Stimulated activated CD8-positive, alpha-beta memory T cell treated with anti-CD3 and anti-CD28 coated beads, Interleukin-15, amount 100 ng/mL, for 48 hours (primary cell): ENCODE measurements around the gene PARD3.
"Not testable (repeated sequence)": the region's sequence is repeated elsewhere in the genome, so short reads cannot be mapped to it uniquely, and the experiment has no call there.

Experiments
- DNase-seq, 2 donors: peaks; one replicate each; pipeline ENCODE4 v3.0.0-alpha.2; 2020; ENCODE audit warnings: low read depth in 2 of 2

PARD3 gene

GRCh38 chr10:34715511-34716187 lies 99.4 kb downstream of the PARD3 start:
- DNase-seq: no peak

- DNase-seq: no peak
Measured at GRCh38 chr10:34713875-34714274, 101.2 kb downstream of the PARD3 start.

- DNase-seq: no peak
Measured at GRCh38 chr10:34711500-34711899, 103.6 kb downstream of the PARD3 start.

- DNase-seq: no peak
Measured at GRCh38 chr10:34710391-34710751, 104.7 kb downstream of the PARD3 start.

- no peak for DNase-seq
Measured at GRCh38 chr10:34709637-34710390, 105.3 kb downstream of the PARD3 start.

GRCh38 chr10:34707656-34708055 lies 107.4 kb downstream of the PARD3 start:
- DNase-seq: no peak

GRCh38 chr10:34706992-34707391 lies 108.1 kb downstream of the PARD3 start:
- not testable (repeated sequence) for DNase-seq

- no peak for DNase-seq
Measured at GRCh38 chr10:34706147-34706546, 108.9 kb downstream of the PARD3 start.

- DNase-seq: no peak
Measured at GRCh38 chr10:34705563-34705962, 109.5 kb downstream of the PARD3 start.

GRCh38 chr10:34704526-34705184 lies 110.4 kb downstream of the PARD3 start:
- DNase-seq: no peak

GRCh38 chr10:34702982-34703381 lies 112.1 kb downstream of the PARD3 start:
- no peak for DNase-seq

- DNase-seq: no peak
Measured at GRCh38 chr10:34702093-34702937, 112.8 kb downstream of the PARD3 start.

- no peak for DNase-seq
Measured at GRCh38 chr10:34701194-34701593, 113.9 kb downstream of the PARD3 start.

- not testable (repeated sequence) for DNase-seq
Measured at GRCh38 chr10:34700752-34701151, 114.3 kb downstream of the PARD3 start.

- DNase-seq: no peak
Measured at GRCh38 chr10:34699904-34700517, 115.1 kb downstream of the PARD3 start.

GRCh38 chr10:34698979-34699378 lies 116.1 kb downstream of the PARD3 start:
- DNase-seq: no peak

GRCh38 chr10:34698248-34698831 lies 116.8 kb downstream of the PARD3 start:
- DNase-seq: no peak

GRCh38 chr10:34697351-34698247 lies 117.5 kb downstream of the PARD3 start:
- DNase-seq: no peak

GRCh38 chr10:34696423-34696822 lies 118.7 kb downstream of the PARD3 start:
- DNase-seq: no peak
